Colonic mucosa (tissue), 4 donors: ENCODE measurements around the gene NKAIN2. TPM values are rescaled to one million over a fixed set of nuclear protein-coding genes. Genes with fewer than 3 reads are reported as not detected.

Experiments
- DNase-seq: peaks from one replicate; pipeline ENCODE4 v3.0.0-alpha.2; 2020
- H3K27ac ChIP-seq: fragments of 200-600 bp; one replicate; pipeline ENCODE4 v1.8.0; 2021
- H3K27me3 ChIP-seq: fragments of 200-600 bp; one replicate; pipeline ENCODE4 v1.8.0; 2021
- H3K36me3 ChIP-seq: fragments of 200-600 bp; one replicate; pipeline ENCODE4 v1.8.0; 2021
- H3K4me1 ChIP-seq: fragments of 200-600 bp; one replicate; pipeline ENCODE4 v1.8.0; 2021; ENCODE audit warnings: mild to moderate bottlenecking
- H3K4me3 ChIP-seq: fragments of 200-600 bp; one replicate; pipeline ENCODE4 v1.8.0; 2021
- H3K9ac ChIP-seq, 2 donors: one replicate each; pipeline ENCODE4 v1.7.0; 2013; ENCODE audit warnings: control low read depth in 2 of 2, low read depth in 2 of 2, low read length in 2 of 2
- H3K9me3 ChIP-seq: fragments of 200-600 bp; one replicate; pipeline ENCODE4 v1.8.0; 2021
- intact Hi-C: fragments of 100-400 bp; cut with DNase I; formaldehyde crosslinking; loops from one replicate; pipeline ENCODE4 v1.14.1; 2022
- total RNA-seq, 2 donors: library from RNA; stranded (reverse); fragmentation: NEBNext Ultra II Directional in 1 of 2; extraction: Animal tissue kit (Norgen Biotek cat#: 25700) in 1 of 2; gene quantifications; one replicate each; pipeline ENCODE4 v1.2.1, GENCODE V29; 2021
- TF ChIP-seq, protein P1 (sequence below): fragments of 200-600 bp; IDR thresholded peaks from one replicate; pipeline ENCODE4 v1.8.0; 2022; ENCODE audit warnings: antibody characterized with exemption, mild to moderate bottlenecking
- donor health status: healthy.
- donor health status: DM: no; HTN: no; CAD: no.
- donor health status: DM: no; HTN: no; CAD: no.

NKAIN2 gene
- total RNA-seq, 2 donors from 2014 or later, result 0.21 TPM; not detected in 1

GRCh38 chr6:124640432-124640831 is 836.8 kb downstream of the NKAIN2 start:
- intact Hi-C loops, result no loop called here
- H3K9ac ChIP-seq, result no peak overlapping the region
- H3K36me3 ChIP-seq, result no peaks in the 10 kb centered on the region
- DNase-seq, result no peak
- H3K4me1 ChIP-seq, result no peaks in the 10 kb centered on the region
- TF ChIP-seq, protein P1, sequence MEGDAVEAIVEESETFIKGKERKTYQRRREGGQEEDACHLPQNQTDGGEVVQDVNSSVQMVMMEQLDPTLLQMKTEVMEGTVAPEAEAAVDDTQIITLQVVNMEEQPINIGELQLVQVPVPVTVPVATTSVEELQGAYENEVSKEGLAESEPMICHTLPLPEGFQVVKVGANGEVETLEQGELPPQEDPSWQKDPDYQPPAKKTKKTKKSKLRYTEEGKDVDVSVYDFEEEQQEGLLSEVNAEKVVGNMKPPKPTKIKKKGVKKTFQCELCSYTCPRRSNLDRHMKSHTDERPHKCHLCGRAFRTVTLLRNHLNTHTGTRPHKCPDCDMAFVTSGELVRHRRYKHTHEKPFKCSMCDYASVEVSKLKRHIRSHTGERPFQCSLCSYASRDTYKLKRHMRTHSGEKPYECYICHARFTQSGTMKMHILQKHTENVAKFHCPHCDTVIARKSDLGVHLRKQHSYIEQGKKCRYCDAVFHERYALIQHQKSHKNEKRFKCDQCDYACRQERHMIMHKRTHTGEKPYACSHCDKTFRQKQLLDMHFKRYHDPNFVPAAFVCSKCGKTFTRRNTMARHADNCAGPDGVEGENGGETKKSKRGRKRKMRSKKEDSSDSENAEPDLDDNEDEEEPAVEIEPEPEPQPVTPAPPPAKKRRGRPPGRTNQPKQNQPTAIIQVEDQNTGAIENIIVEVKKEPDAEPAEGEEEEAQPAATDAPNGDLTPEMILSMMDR, result no peak
- H3K27ac ChIP-seq, result no peak overlapping the region
- H3K9me3 ChIP-seq, result no peaks in the 10 kb centered on the region
- H3K4me3 ChIP-seq, result no peak overlapping the region
- no peaks in the 10 kb centered on the region for H3K27me3 ChIP-seq

GRCh38 chr6:124655866-124656265 is 852.2 kb downstream of the NKAIN2 start:
- Histone ChIP-seq H3K27me3 (no peaks in the 10 kb centered on the region), H3K9ac (no peak overlapping the region), H3K36me3 (no peaks in the 10 kb centered on the region), H3K27ac (no peak overlapping the region), H3K9me3 (no peaks in the 10 kb centered on the region), H3K4me1 (no peaks in the 10 kb centered on the region), H3K4me3 (no peak overlapping the region)
- TF ChIP-seq, protein P1, result no peak
- intact Hi-C loops, result no loop called here
- DNase-seq, result no peak

DNA sequence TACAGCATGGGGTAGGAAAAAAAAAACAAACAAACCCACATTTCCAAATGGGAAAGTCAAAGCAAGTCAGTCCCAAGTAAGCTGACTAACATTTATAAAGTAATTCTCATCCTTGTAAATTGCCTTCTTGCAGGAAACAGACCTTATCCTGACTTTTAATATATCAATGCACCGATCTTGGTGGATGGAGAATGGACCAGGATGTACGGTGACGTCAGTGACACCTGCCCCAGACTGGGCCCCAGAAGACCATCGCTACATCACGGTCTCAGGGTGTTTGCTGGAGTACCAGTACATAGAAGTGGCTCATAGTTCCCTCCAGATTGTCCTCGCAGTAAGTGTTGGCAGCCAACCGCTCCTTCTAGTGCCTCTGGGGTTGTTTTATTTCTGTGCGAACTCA is 854.4 kb downstream of the NKAIN2 start:
- intact Hi-C loops, result no loop called here
- Histone ChIP-seq H3K4me3 (no peak overlapping the region), H3K9me3 (no peaks in the 10 kb centered on the region), H3K36me3 (no peaks in the 10 kb centered on the region), H3K9ac (no peak overlapping the region), H3K27ac (no peak overlapping the region), H3K4me1 (no peaks in the 10 kb centered on the region), H3K27me3 (no peaks in the 10 kb centered on the region)
- TF ChIP-seq, protein P1, result no peak
- DNase-seq, result no peak

DNA sequence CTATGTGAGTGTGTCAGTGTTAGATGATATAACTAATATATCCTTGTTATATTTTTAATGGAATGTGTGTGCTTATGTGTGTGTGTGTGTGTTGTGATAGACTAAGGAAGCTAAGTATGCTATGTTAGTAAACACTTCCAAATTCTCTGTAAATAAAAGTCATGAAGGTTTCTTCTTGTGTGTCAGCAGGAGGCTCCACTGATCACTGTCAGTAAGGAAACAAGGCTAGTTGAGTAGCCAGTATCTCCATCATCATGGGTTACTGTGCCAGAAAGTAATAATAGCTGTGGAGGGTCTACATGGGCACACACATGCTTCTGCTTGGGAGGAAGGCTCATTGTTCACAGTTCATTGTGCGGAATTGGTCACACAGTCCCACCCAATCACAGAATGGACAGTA is 855.8 kb downstream of the NKAIN2 start:
- DNase-seq, result no peak
- H3K36me3 ChIP-seq, result no peaks in the 10 kb centered on the region
- no peak overlapping the region for H3K27ac ChIP-seq
- no peak overlapping the region for H3K9ac ChIP-seq
- intact Hi-C loops, result no loop called here
- H3K9me3 ChIP-seq, result no peaks in the 10 kb centered on the region
- TF ChIP-seq, protein P1, result no peak
- no peaks in the 10 kb centered on the region for H3K4me1 ChIP-seq
- H3K4me3 ChIP-seq, result no peak overlapping the region
- H3K27me3 ChIP-seq, result no peaks in the 10 kb centered on the region

DNA sequence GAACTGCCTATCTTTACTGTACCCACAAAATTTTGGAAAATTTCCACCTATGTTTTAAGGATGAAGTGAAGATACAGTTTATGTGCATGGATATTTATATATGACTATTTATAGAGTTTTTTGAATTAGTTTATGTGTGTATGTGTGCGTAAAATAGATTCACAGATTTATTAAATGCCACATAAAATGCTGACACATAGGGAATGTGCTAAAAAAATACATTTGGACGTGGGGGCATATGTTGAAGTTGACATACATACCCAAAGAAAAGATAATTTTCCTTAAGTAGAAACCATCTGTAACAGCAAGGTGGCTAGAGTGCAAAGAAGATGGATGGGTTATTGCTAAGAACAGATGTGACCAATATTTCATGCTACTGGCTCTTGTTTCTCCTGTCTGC is 856.5 kb downstream of the NKAIN2 start:
- no peaks in the 10 kb centered on the region for H3K27me3 ChIP-seq
- no peaks in the 10 kb centered on the region for H3K4me1 ChIP-seq
- intact Hi-C loops, result no loop called here
- no peak for DNase-seq
- no peak overlapping the region for H3K27ac ChIP-seq
- no peaks in the 10 kb centered on the region for H3K9me3 ChIP-seq
- no peaks in the 10 kb centered on the region for H3K36me3 ChIP-seq
- TF ChIP-seq, protein P1, result no peak
- H3K4me3 ChIP-seq, result no peak overlapping the region
- no peak overlapping the region for H3K9ac ChIP-seq
